HAP-1 (cell line): ENCODE data around the gene ANKRD11.
A peak's percentile ranks its signal among the peaks of the same experiment; 100 is the strongest.
"Not testable (repeated sequence)": the region's sequence is repeated elsewhere in the genome, so short reads cannot be mapped to it uniquely, and the experiment has no call there.

ENCODE experiments used
- DNase-seq, 2 experiments: peaks; one replicate each; pipeline ENCODE4 v3.0.0-alpha.2; 2016 to 2020; ENCODE audit warnings: low spot score in 2 of 2
- H3K27me3 ChIP-seq: fragments of 250-450 bp; sonication (Bioruptor Pico); 2 replicates; pipeline ENCODE4 v1.5.1; 2020; ENCODE audit warnings: low read depth, mild to moderate bottlenecking, moderate library complexity
- H3K36me3 ChIP-seq: fragments of 250-450 bp; sonication (Bioruptor Pico); replicated peaks from 2 replicates; pipeline ENCODE4 v1.5.1; 2020; ENCODE audit warnings: mild to moderate bottlenecking
- H3K4me1 ChIP-seq: fragments of 250-450 bp; sonication (Bioruptor Pico); 2 replicates; pipeline ENCODE4 v1.5.1; 2020; ENCODE audit warnings: mild to moderate bottlenecking
- H3K4me3 ChIP-seq: fragments of 250-450 bp; sonication (Bioruptor Pico); 2 replicates; pipeline ENCODE4 v1.5.1; 2020; ENCODE audit warnings: mild to moderate bottlenecking, moderate library complexity
- H3K9me3 ChIP-seq: fragments of 250-450 bp; sonication (Bioruptor Pico); 2 replicates; pipeline ENCODE4 v1.5.1; 2020; ENCODE audit warnings: mild to moderate bottlenecking, moderate library complexity
- in situ Hi-C: fragments of 300-500 bp; cut with MboI; formaldehyde crosslinking; loops from 3 replicates; pipeline ENCODE4 v1.14.3; 2020; ENCODE audit warnings: low sequenced_read_pairs, inconsistent platforms, mixed read lengths

The ANKRD11 gene

DNA sequence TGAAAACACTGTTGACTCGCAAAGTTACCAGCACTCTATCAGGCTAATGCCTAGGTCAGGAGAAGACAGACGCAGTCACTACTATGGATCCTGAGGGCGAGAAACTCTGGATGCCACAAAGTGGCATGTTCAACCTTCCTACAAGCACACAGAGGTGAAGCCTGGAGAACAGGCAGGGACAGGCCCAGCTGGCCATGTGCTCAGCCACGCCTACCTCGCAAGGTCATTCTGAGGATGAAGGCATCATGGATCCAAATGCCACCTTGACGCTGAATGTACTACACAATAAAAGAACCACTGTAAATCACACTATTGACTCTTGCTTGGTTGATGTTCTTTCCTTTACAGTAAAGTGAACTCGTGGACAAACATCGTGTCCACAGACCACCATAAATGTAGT, 85.8 kb downstream of the ANKRD11 start:
- Histone ChIP-seq H3K9me3 (no peaks in the 10 kb centered on the region), H3K4me1 (no peaks in the 10 kb centered on the region), H3K36me3 (no peaks in the 10 kb centered on the region; the same call in none of the 2 replicates), H3K4me3 (no peak overlapping the region), H3K27me3 (no peaks in the 10 kb centered on the region)
- DNase-seq = no peak
- in situ Hi-C loops = no loop called here

DNA sequence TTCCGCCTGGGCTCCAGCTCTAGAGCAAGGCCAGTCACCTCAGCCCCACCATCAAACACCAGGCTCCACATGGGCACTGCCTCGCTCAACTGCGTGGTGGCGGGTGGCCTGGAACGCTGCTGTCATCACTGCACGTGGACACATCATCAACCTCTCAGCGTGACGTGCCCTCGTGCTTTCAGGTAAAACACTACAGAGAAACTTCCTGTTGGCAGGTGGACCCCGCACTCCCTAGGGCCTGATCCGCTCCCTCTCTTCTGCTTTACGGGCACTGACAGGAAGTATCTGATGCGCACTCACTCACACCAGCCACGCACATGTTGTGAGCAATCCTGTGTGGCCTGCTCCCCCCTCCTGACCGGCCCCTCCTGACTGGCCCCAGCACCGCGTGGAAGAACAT, 87.4 kb downstream of the ANKRD11 start:
- DNase-seq = no peak
- in situ Hi-C loops = no loop called here
- peaks cover 3% of the 10 kb centered on the region for H3K36me3 ChIP-seq
- no peak overlapping the region for H3K4me3 ChIP-seq
- no peaks in the 10 kb centered on the region for H3K4me1 ChIP-seq
- H3K27me3 ChIP-seq = no peaks in the 10 kb centered on the region
- H3K9me3 ChIP-seq = no peaks in the 10 kb centered on the region

DNA sequence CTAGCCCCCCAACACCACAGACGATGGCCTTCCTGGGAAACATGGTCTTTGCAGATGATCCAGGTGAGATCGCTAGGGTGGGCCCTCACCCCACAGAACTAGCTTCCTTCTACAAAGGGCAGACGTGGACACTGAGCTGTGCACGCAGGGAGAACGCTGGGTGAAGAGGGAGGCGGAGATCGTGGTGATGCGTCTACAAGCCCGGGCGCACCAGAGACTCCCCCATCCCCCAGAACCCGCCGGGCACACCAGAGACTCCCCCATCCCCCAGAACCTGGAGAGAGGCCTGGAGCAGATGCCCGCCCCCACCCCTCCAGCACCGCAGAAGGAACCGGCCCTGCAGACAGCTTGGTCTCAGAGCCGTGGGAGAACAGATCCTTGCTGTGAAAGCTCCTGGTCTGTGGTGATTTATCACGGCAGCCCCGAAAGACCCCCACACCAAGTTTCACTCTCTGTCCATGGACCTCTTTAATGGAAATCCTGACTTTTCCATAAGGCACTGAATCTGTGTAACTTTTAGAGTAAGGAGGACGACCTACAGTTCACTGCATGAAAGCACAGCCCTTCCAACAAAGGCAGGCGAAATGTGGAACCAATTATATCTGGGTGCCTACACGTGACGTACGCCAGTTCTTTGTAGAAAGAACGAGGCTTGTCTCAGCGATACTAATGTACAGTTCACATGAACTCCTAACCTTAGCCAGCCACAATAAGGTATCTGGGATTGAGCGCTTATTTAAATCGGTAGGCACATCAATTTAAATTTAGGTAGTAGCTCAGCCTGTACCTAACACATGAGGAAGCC, 88.5 kb downstream of the ANKRD11 start:
- H3K4me1 ChIP-seq = no peaks in the 10 kb centered on the region
- H3K36me3 ChIP-seq = peaks cover 10% of the 10 kb centered on the region
- H3K27me3 ChIP-seq = no peaks in the 10 kb centered on the region
- H3K4me3 ChIP-seq = no peak overlapping the region
- in situ Hi-C loops = no loop called here
- no peak for DNase-seq
- no peaks in the 10 kb centered on the region for H3K9me3 ChIP-seq

DNA sequence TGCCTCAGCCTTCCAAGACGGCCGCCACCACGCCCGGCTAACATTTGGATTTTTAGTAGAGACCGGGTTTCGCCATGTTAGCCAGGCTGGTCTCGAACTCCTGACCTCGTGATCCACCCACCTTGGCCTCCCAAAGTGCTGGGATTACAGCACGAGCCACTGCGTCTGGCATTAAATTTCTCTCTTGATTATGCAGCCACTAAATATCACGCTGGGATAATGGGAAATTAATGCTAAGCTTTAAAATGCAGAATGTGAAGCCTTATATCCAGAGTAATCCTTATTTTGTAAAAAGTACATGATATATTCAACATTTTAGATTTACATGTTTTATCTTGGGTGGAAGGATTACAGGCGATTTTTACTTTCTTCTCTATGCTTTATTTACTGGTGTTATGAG, 89.2 kb downstream of the ANKRD11 start:
- no peak for DNase-seq
- Histone ChIP-seq H3K27me3 (no peaks in the 10 kb centered on the region), H3K4me1 (no peaks in the 10 kb centered on the region), H3K9me3 (no peaks in the 10 kb centered on the region), H3K4me3 (no peak overlapping the region), H3K36me3 (peaks cover 10% of the 10 kb centered on the region)
- in situ Hi-C loops = no loop called here

DNA sequence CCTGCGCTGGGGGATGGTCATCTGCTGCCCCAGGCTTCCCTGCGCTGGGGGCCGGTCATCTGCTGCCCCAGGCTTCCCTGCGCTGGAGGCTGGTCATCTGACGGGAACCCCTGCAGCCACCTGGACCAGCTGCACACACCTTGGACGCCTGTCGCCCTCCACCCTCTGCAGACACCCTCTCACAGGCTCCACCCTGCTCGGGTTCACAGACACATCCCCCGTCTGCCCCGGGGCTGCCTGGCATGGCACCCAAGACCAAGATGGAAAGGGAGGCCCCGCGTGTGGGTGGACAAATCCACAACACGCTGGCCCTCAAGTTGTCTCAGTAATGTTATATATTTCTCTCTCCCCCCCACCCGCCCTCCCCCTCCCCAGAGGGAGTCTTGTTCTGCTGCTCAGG, 89.6 kb downstream of the ANKRD11 start:
- Histone ChIP-seq H3K9me3 (no peaks in the 10 kb centered on the region), H3K4me1 (no peaks in the 10 kb centered on the region), H3K27me3 (no peaks in the 10 kb centered on the region), H3K4me3 (no peak overlapping the region), H3K36me3 (peaks cover 10% of the 10 kb centered on the region)
- in situ Hi-C loops = no loop called here
- no peak for DNase-seq

DNA sequence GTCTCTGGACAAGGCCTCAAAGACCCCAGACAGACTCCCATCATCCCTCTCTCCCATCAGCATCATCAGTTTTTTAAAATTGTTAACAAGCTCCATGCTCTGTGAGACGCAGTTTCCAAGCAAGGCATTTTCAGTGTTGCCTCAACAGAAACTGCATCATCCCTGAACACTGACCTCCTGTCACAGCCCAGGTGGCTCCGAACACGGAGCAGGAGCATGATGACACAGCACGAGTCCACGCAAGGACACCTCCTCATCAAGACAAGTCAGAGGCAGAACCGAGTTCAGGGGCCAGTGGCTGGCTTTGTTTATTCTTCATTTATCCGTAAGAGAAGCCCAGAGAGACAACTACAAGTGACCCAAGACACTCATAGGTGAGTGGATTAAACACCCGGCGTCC, 91.4 kb downstream of the ANKRD11 start:
- Histone ChIP-seq H3K9me3 (no peaks in the 10 kb centered on the region), H3K4me3 (no peak overlapping the region), H3K27me3 (no peaks in the 10 kb centered on the region), H3K4me1 (peaks cover 4% of the 10 kb centered on the region; the same call in 1 of the 2 replicates), H3K36me3 (peaks cover 13% of the 10 kb centered on the region)
- DNase-seq = no peak
- in situ Hi-C loops = no loop called here

DNA sequence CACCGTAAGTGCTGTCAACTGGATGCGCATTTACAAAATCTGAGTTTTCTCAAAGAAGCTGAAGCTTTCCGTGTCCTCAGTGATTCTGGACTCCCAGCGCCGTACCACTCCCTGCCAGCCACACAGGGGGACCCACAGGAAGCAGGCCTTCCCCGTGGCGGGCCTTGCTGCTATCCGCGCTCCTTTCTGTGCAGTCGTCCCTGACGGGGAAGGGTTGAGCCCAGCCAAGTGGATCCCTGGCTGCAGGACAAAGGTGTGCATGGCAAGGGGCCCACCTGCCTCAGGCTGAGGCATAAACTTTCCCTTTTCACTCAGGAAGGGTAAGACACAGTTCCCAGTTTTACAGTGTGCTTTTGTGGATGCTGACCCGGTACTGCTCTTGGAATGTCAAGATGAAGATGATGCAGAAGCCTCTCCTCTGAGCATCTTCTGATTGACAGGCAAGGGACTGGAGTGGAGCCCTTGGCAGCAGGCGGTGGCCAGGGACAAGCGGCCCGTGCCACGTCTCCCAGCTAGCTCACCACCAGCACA, 93.0 kb downstream of the ANKRD11 start:
- Histone ChIP-seq H3K4me1 (peaks cover 4% of the 10 kb centered on the region; the same call in 1 of the 2 replicates), H3K36me3 (peaks cover 17% of the 10 kb centered on the region), H3K4me3 (no peak overlapping the region), H3K9me3 (no peaks in the 10 kb centered on the region), H3K27me3 (no peaks in the 10 kb centered on the region)
- no peak for DNase-seq
- in situ Hi-C loops = no loop called here

DNA sequence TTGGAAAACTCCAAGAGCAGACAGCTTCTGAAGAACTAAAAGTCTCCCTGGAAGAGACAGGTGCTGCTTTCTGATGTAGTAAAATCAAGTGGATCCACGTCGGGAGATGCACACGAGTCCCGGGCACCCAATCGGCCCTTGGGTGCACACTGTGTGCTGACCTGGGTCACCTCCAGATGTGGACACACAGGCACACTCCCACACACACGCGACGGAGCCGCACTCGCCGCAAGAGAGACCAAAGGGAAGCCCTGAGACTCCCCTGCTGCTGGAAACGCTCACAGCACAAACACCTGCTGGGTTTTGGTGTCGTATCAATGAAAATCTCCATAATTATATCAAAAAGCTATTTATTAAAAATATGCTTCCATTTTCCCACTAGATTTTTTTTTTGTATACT, 94.2 kb downstream of the ANKRD11 start:
- H3K27me3 ChIP-seq = no peaks in the 10 kb centered on the region
- no peak overlapping the region for H3K4me3 ChIP-seq
- DNase-seq = no peak
- no peaks in the 10 kb centered on the region for H3K9me3 ChIP-seq
- H3K4me1 ChIP-seq = peaks cover 4% of the 10 kb centered on the region; the same call in 1 of the 2 replicates
- in situ Hi-C loops = no loop called here
- H3K36me3 ChIP-seq = peaks cover 24% of the 10 kb centered on the region

DNA sequence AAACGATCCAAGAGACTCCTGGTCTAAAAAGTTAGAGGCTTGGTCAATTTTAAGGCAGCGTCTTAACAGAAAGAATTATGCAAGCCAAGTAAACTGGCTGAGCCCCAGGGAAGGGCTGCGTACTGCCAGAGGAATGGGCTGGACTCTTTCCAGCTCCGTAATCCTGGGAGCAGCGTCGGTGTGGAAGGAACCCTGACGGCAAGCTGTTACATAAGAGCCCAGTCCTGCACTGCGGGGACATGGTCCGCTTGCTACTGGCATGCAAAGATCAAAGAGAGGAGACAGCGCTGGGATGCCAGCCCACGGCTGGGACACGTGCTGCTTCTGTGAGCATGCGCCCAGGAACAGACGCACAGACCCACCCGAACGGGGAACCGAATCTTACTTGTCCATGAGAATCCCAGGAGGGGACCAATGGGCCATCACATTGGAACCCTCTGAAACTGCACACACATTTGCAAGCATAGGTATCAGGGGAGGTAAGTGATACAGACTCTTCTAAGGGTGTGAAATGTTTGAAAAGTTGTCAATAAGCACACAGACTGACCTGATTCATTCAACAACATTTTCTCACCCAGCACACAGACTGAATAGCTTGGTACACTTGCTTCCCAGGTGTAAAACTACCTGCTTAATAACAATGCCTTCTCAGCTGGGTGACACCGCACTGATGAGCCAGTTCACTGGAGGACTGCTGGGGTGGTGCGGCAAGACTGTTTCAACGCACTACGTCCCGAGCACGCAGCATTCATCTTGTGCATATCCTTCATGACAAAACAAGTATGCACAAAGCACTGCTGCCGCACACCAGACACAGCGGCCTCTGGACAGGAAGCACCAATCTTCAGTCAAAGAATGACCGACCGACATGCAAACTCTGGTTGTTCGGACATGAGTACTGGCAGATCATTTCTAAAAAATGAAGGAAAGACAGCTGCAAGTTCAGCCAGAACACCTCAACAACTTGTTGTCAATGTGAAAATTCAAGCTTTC, 94.9 kb downstream of the ANKRD11 start:
- Histone ChIP-seq H3K27me3 (no peaks in the 10 kb centered on the region), H3K9me3 (no peaks in the 10 kb centered on the region), H3K36me3 (peaks cover 27% of the 10 kb centered on the region), H3K4me1 (peaks cover 4% of the 10 kb centered on the region; the same call in 1 of the 2 replicates), H3K4me3 (no peak overlapping the region)
- in situ Hi-C loops = no loop called here
- peak; percentile 15 to 70 for DNase-seq

DNA sequence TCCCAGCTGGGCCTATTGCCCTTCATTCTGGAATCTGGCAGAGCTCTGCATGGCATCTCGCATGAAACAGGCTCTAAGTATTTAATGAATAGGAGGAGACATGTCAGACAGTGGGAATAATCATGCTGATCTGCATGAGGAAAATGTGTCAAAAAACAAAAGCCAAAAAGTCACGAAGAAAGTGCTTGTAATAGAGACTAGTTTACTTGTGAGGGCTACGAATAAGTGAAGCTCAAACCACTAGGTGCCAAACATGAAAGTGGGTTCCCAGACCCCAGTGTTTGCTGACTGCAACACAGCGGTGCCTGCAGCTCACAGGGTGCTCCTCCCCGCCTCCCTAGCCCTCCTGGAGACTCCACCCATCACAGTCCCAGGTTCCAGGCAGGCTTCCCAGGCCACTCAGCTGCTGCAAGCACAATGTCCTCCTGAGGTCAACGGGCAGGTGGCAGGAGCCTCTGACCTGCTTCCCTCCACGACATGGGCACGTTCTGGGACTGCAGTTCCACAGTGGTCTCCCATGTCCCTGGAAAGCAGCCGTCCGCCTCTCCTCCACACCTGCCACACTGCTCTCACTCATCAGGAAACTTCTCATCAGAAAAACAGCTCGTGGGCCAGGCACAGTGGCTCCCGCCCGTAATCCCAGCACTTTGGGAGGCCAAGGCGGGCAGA, 96.5 kb downstream of the ANKRD11 start:
- in situ Hi-C loops = no loop called here
- H3K4me3 ChIP-seq = no peak overlapping the region
- no peak for DNase-seq
- H3K36me3 ChIP-seq = peaks cover 25% of the 10 kb centered on the region
- H3K9me3 ChIP-seq = no peaks in the 10 kb centered on the region
- H3K4me1 ChIP-seq = peaks cover 4% of the 10 kb centered on the region; the same call in 1 of the 2 replicates
- H3K27me3 ChIP-seq = no peaks in the 10 kb centered on the region

DNA sequence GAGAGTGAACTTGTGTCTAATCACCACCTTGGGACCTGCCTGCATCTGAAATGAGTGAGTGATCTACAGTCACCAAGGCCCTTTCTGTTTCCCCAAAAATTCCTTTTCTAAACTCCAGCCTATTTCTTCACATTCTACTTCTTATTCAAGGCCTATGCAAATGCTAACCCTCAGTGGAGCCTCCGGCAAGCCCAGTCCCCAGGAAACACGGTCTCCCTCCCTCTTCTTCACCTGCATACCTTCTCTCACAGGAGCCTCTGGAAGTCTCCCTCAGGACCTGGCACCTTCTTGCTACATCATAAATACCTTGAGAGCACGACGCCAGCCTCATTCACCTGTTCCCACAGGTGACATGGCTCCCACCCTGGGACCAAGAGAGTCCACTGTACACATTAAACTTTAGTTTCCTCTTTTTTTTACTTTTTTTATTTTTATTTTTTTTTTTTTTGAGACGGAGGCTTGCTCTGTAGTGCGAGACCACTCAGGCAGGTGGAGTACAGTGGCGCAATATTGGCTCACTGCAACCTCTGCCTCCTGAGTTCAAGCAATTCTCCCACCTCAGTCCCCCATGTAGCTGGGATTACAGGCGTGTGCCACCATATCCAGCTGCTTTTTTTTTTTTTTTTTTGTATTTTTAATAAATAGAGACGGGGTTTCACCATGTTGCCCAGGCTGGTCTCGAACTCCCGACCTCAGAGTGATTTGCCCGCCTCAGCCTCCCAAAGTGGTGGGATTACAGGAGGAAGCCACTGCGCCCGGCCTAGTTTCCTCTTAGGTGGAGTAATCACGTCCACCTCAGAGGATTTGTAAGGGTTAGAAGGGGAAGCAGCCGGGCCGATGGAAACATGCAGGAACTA, 97.3 kb downstream of the ANKRD11 start:
- no peak for DNase-seq
- H3K4me1 ChIP-seq = peaks cover 4% of the 10 kb centered on the region; the same call in 1 of the 2 replicates
- H3K4me3 ChIP-seq = no peak overlapping the region
- peaks cover 25% of the 10 kb centered on the region for H3K36me3 ChIP-seq
- H3K9me3 ChIP-seq = no peaks in the 10 kb centered on the region
- H3K27me3 ChIP-seq = no peaks in the 10 kb centered on the region
- in situ Hi-C loops = no loop called here

DNA sequence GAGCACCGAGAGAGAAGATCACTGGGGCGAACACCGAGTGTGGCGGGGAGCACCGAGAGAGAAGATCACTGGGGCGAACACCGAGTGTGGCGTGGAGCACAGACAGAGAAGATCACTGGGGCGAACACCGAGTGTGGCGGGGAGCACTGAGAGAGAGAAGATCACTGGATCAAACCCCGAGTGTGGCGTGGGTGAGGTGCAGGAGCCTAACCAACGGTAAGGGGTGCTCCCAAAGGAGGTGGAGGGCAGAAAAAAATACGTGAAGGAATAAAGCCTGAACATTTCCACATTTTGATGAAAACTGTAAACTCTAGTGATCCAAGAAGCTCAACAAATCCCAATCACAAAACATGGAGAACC, 100.2 kb downstream of the ANKRD11 start:
- peaks cover 15% of the 10 kb centered on the region for H3K36me3 ChIP-seq
- H3K4me1 ChIP-seq, H3K4me3 ChIP-seq, H3K9me3 ChIP-seq, H3K27me3 ChIP-seq, DNase-seq, in situ Hi-C loops: not testable (repeated sequence)
